ENCODE measurements around the gene MAB21L2.

The MAB21L2 gene

GRCh38 chr4:150624055-150624454, 42.1 kb downstream of the MAB21L2 start:
- no peak for DNase-seq

GRCh38 chr4:150625033-150625432, 43.1 kb downstream of the MAB21L2 start:
- no peak for DNase-seq

DNA sequence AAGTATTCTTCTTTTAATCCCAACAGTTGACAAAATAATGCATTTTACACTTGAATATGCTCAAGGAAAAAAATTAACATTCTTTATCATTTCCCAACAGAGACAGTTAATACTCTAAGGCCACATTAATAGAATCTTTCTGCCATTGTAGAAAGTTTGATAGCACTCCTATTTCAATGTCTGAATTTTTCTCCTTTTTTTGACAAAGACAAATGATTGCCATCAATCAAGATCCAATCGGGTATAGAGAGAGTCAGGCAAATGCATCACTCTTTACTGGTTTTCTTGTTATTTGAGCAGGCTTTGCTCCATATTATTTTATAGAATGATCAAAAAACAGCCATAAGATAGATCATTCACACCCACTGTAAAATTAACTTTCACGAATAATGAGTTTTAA, 46.1 kb downstream of the MAB21L2 start:
- DNase-seq: no peak

DNA sequence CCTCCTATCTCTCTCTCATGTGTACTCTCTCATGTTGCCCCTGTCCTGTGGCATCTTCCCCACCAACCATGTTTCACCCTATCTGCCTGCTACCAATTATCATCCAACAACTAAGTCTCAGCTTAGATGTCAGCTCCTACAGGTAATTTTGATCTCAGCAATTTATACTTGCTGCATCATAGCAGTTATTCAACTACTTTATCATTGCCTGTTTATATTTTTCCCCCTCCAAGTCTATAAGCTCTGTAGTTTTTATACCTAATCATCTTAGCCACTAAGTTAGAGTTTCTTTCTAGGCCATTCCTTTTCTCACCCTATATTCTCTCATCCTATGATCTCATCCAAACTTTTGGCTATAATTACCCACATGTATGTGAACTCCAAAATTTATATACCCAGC, 50.7 kb downstream of the MAB21L2 start:
- no peak for DNase-seq
